Hematopoietic multipotent progenitor cell treated with erythropoietin and hydrocortisone succinate and interleukin-3 and kit ligand, for 6 days (in vitro differentiated cells): ENCODE measurements around the gene RESP18.

ENCODE experiments used
- DNase-seq: peaks from one replicate; pipeline ENCODE4 v3.0.0-alpha.2; 2015

Gene RESP18

GRCh38 chr2:219332542-219332941 lies at the start of gene RESP18:
Gene RESP18, minus strand, starts transcription at chr2:219332744.
- no peak for DNase-seq

- DNase-seq: no peak
Measured at GRCh38 chr2:219381448-219381847, 48.9 kb upstream of the RESP18 start.

GRCh38 chr2:219380926-219381325 lies 48.4 kb upstream of the RESP18 start:
- DNase-seq: no peak

- no peak for DNase-seq
Measured at GRCh38 chr2:219378163-219378851, 45.8 kb upstream of the RESP18 start.

- DNase-seq: no peak
Measured at GRCh38 chr2:219369447-219369861, 36.9 kb upstream of the RESP18 start.

GRCh38 chr2:219368690-219369191 lies 36.2 kb upstream of the RESP18 start:
- DNase-seq: no peak

GRCh38 chr2:219362524-219363164 lies 30.1 kb upstream of the RESP18 start:
- peak; percentile 52 for DNase-seq

- DNase-seq: no peak
Measured at GRCh38 chr2:219362072-219362471, 29.5 kb upstream of the RESP18 start.

GRCh38 chr2:219358170-219359075 lies 25.9 kb upstream of the RESP18 start:
- DNase-seq: peak; percentile 17

GRCh38 chr2:219356834-219357233 lies 24.3 kb upstream of the RESP18 start:
- DNase-seq: peak; percentile 60

- DNase-seq: no peak
Measured at GRCh38 chr2:219354582-219354981, 22.0 kb upstream of the RESP18 start.

GRCh38 chr2:219353129-219353528 lies 20.6 kb upstream of the RESP18 start:
- DNase-seq: no peak

- DNase-seq: peak; percentile 88
Measured at GRCh38 chr2:219352448-219353023, 20.0 kb upstream of the RESP18 start.

- no peak for DNase-seq
Measured at GRCh38 chr2:219350710-219351221, 18.2 kb upstream of the RESP18 start.

GRCh38 chr2:219350215-219350614 lies 17.7 kb upstream of the RESP18 start:
- DNase-seq: no peak

- peak; percentile 24 for DNase-seq
Measured at GRCh38 chr2:219344751-219345430, 12.3 kb upstream of the RESP18 start.

GRCh38 chr2:219335373-219335786 lies 2.8 kb upstream of the RESP18 start:
- no peak for DNase-seq

GRCh38 chr2:219334076-219334475 lies 1.5 kb upstream of the RESP18 start:
- DNase-seq: no peak

- peak; percentile 60 for DNase-seq
Measured at GRCh38 chr2:219331560-219332213, 857 bp downstream of the RESP18 start.

GRCh38 chr2:219327719-219328118 lies 4.8 kb downstream of the RESP18 start:
- no peak for DNase-seq

- no peak for DNase-seq
Measured at GRCh38 chr2:219325657-219326315, 6.8 kb downstream of the RESP18 start.
